ENCODE data around the gene CRABP1. TPM values are rescaled to one million over a fixed set of nuclear protein-coding genes. Genes with fewer than 3 reads are reported as not detected.

CRABP1 gene
- total RNA-seq, 2 donors from 2014 or later: 103 TPM

GRCh38 chr15:78347586-78348543 lies 7.7 kb downstream of the CRABP1 start:
- no peak for TF ChIP-seq CTCF (conservative IDR thresholded peaks at IDR 0.05)
- Histone ChIP-seq H3K36me3 (ENCODE audit: control insufficient read depth, insufficient read depth, low read length) (no peaks in the 10 kb centered on the region), H3K4me1 (ENCODE audit: control insufficient read depth, insufficient read depth, low read length) (peaks cover 11% of the 10 kb centered on the region), H3K9me3 (ENCODE audit: control insufficient read depth, low read length) (peaks cover 9% of the 10 kb centered on the region), H3K27ac (ENCODE audit: low read depth, low read length) (peak overlapping the region; percentile 3), H3K4me3 (ENCODE audit: low read length) (no peak overlapping the region), H3K9ac (ENCODE audit: extremely low read depth, low read length, poor library complexity, severe bottlenecking) (no peak overlapping the region), H3K27me3 (ENCODE audit: control insufficient read depth, insufficient read depth, low read length, poor library complexity, severe bottlenecking) (peaks cover 14% of the 10 kb centered on the region)
- Mint-ChIP-seq H3K4me1 (peaks cover 22% of the 10 kb centered on the region), H3K27me3 (ENCODE audit: insufficient read depth) (peaks cover 8% of the 10 kb centered on the region), H3K4me3 (no peak overlapping the region), H3K36me3 (ENCODE audit: low read depth) (peaks cover 2% of the 10 kb centered on the region), H3K27ac (peak overlapping the region; percentile 53), H3K9me3 (peaks cover 3% of the 10 kb centered on the region)
- WGBS, 2 experiments (ENCODE audit: insufficient coverage in 1 of 2, insufficient read length in 1 of 2): 74 to 79% methylated on average over 12 to 17 of the region's 17 CpGs
- peak; percentile 72 for DNase-seq

GRCh38 chr15:78350058-78350457 lies 9.9 kb downstream of the CRABP1 start:
- no peaks in the 10 kb centered on the region for H3K36me3 Mint-ChIP-seq (ENCODE audit: low read depth)
- H3K4me3 Mint-ChIP-seq: no peak overlapping the region
- Histone ChIP-seq H3K27ac (ENCODE audit: low read depth, low read length) (no peak overlapping the region), H3K27me3 (ENCODE audit: control insufficient read depth, insufficient read depth, low read length, poor library complexity, severe bottlenecking) (peaks cover 13% of the 10 kb centered on the region), H3K9ac (ENCODE audit: extremely low read depth, low read length, poor library complexity, severe bottlenecking) (no peak overlapping the region), H3K4me1 (ENCODE audit: control insufficient read depth, insufficient read depth, low read length) (peaks cover 11% of the 10 kb centered on the region), H3K36me3 (ENCODE audit: control insufficient read depth, insufficient read depth, low read length) (no peaks in the 10 kb centered on the region), H3K4me3 (ENCODE audit: low read length) (no peak overlapping the region), H3K9me3 (ENCODE audit: control insufficient read depth, low read length) (peaks cover 9% of the 10 kb centered on the region)
- H3K9me3 Mint-ChIP-seq: peaks cover 3% of the 10 kb centered on the region
- no peak for DNase-seq
- peaks cover 22% of the 10 kb centered on the region for H3K4me1 Mint-ChIP-seq
- 83 to 92% methylated on average over 2 to 4 of the region's 4 CpGs for WGBS, 2 experiments (ENCODE audit: insufficient coverage in 1 of 2, insufficient read length in 1 of 2)
- peaks cover 6% of the 10 kb centered on the region for H3K27me3 Mint-ChIP-seq (ENCODE audit: insufficient read depth)
- H3K27ac Mint-ChIP-seq: no peak overlapping the region
- no peak for TF ChIP-seq CTCF (conservative IDR thresholded peaks at IDR 0.05)

- Mint-ChIP-seq H3K4me1 (peaks cover 22% of the 10 kb centered on the region), H3K27me3 (ENCODE audit: insufficient read depth) (peaks cover 6% of the 10 kb centered on the region), H3K9me3 (peaks cover 3% of the 10 kb centered on the region), H3K27ac (no peak overlapping the region), H3K36me3 (ENCODE audit: low read depth) (no peaks in the 10 kb centered on the region), H3K4me3 (no peak overlapping the region)
- H3K27me3 ChIP-seq (ENCODE audit: control insufficient read depth, insufficient read depth, low read length, poor library complexity, severe bottlenecking): no peaks in the 10 kb centered on the region
- peaks cover 11% of the 10 kb centered on the region for H3K4me1 ChIP-seq (ENCODE audit: control insufficient read depth, insufficient read depth, low read length)
- H3K9me3 ChIP-seq (ENCODE audit: control insufficient read depth, low read length): peaks cover 9% of the 10 kb centered on the region
- H3K27ac ChIP-seq (ENCODE audit: low read depth, low read length): no peak overlapping the region
- DNase-seq: no peak
- no peak overlapping the region for H3K9ac ChIP-seq (ENCODE audit: extremely low read depth, low read length, poor library complexity, severe bottlenecking)
- H3K4me3 ChIP-seq (ENCODE audit: low read length): no peak overlapping the region
- no peaks in the 10 kb centered on the region for H3K36me3 ChIP-seq (ENCODE audit: control insufficient read depth, insufficient read depth, low read length)
- TF ChIP-seq CTCF (conservative IDR thresholded peaks at IDR 0.05): no peak
- 88 to 91% methylated on average over 2 to 3 of the region's 3 CpGs for WGBS, 2 experiments (ENCODE audit: insufficient coverage in 1 of 2, insufficient read length in 1 of 2)
These were observed 11.4 kb downstream of the CRABP1 start for GRCh38 chr15:78351539-78351938.
